Glutamatergic neuron (in vitro differentiated cells): ENCODE results near the gene TMCC2. TPM values are rescaled to one million over a fixed set of nuclear protein-coding genes. Genes with fewer than 3 reads are reported as not detected.

Source experiments
- DNase-seq: peaks from one replicate; pipeline ENCODE4 v3.0.0; 2022
- H3K27ac Mint-ChIP-seq: one replicate; pipeline ENCODE4 v1.8.0; 2020; ENCODE audit warnings: mild to moderate bottlenecking, mixed read lengths, inconsistent platforms; ENCODE audit not compliant: unreplicated experiment
- H3K27me3 Mint-ChIP-seq: one replicate; pipeline ENCODE4 v1.8.0; 2020; ENCODE audit warnings: mild to moderate bottlenecking, moderate library complexity, mixed read lengths, inconsistent platforms; ENCODE audit not compliant: unreplicated experiment
- H3K36me3 Mint-ChIP-seq: one replicate; pipeline ENCODE4 v1.8.0; 2020; ENCODE audit warnings: mild to moderate bottlenecking, mixed read lengths, inconsistent platforms; ENCODE audit not compliant: unreplicated experiment
- H3K4me1 Mint-ChIP-seq: one replicate; pipeline ENCODE4 v1.8.0; 2020; ENCODE audit warnings: mild to moderate bottlenecking, low read depth, mixed read lengths, inconsistent platforms; ENCODE audit not compliant: unreplicated experiment
- H3K4me3 Mint-ChIP-seq: one replicate; pipeline ENCODE4 v1.8.0; 2020; ENCODE audit warnings: mild to moderate bottlenecking, mixed read lengths, inconsistent platforms; ENCODE audit not compliant: unreplicated experiment
- H3K9me3 Mint-ChIP-seq: one replicate; pipeline ENCODE4 v1.8.0; 2020; ENCODE audit warnings: mild to moderate bottlenecking, moderate library complexity, mixed read lengths, inconsistent platforms; ENCODE audit not compliant: unreplicated experiment
- CTCF ChIP-seq: fragments of 200-600 bp; sonication (generic); IDR thresholded peaks from one replicate; pipeline ENCODE4 v1.5.0; 2021; ENCODE audit not compliant: partially characterized antibody, unreplicated experiment
- total RNA-seq: library from RNA; stranded (reverse); fragmentation: NEBNext Ultra II Directional; extraction: Animal tissue kit (Norgen Biotek cat#: 25700); gene quantifications from one replicate; pipeline ENCODE4 v1.2.1, GENCODE V29; 2021; ENCODE audit not compliant: unreplicated experiment

The TMCC2 gene
- total RNA-seq, 1 donor from 2014 or later, result 80.1 TPM

- no peak for TF ChIP-seq CTCF
- H3K9me3 Mint-ChIP-seq, result peaks cover 6% of the 10 kb centered on the region
- peaks cover 5% of the 10 kb centered on the region for H3K4me1 Mint-ChIP-seq
- peak overlapping the region; percentile 85 for H3K4me3 Mint-ChIP-seq
- DNase-seq, result no peak
- peaks cover 2% of the 10 kb centered on the region for H3K27me3 Mint-ChIP-seq
- no peaks in the 10 kb centered on the region for H3K36me3 Mint-ChIP-seq
- peak overlapping the region; percentile 90 for H3K27ac Mint-ChIP-seq
Observed at GRCh38 chr1:205211839-205212536, 15.8 kb upstream of the TMCC2 start.

GRCh38 chr1:205214756-205215155 lies 13.0 kb upstream of the TMCC2 start:
- TF ChIP-seq CTCF, result no peak
- Mint-ChIP-seq H3K27me3 (peaks cover 2% of the 10 kb centered on the region), H3K27ac (no peak overlapping the region), H3K36me3 (no peaks in the 10 kb centered on the region), H3K9me3 (peaks cover 6% of the 10 kb centered on the region), H3K4me3 (no peak overlapping the region), H3K4me1 (peaks cover 5% of the 10 kb centered on the region)
- DNase-seq, result no peak

GRCh38 chr1:205216588-205216987 lies 11.2 kb upstream of the TMCC2 start:
- H3K9me3 Mint-ChIP-seq, result peaks cover 3% of the 10 kb centered on the region
- no peak for DNase-seq

GRCh38 chr1:205217418-205217817 lies 10.3 kb upstream of the TMCC2 start:
- TF ChIP-seq CTCF, result no peak
- H3K4me1 Mint-ChIP-seq, result no peaks in the 10 kb centered on the region
- H3K4me3 Mint-ChIP-seq, result no peak overlapping the region
- H3K27me3 Mint-ChIP-seq, result no peaks in the 10 kb centered on the region
- no peaks in the 10 kb centered on the region for H3K36me3 Mint-ChIP-seq
- H3K9me3 Mint-ChIP-seq, result peaks cover 3% of the 10 kb centered on the region
- no peak overlapping the region for H3K27ac Mint-ChIP-seq
- no peak for DNase-seq

More at GRCh38 chr1:205216588-205216987, 11.2 kb upstream of the TMCC2 start:
- no peaks in the 10 kb centered on the region for H3K27me3 Mint-ChIP-seq
- no peak for TF ChIP-seq CTCF
- H3K4me3 Mint-ChIP-seq, result no peak overlapping the region
- no peak overlapping the region for H3K27ac Mint-ChIP-seq
- no peaks in the 10 kb centered on the region for H3K36me3 Mint-ChIP-seq
- H3K4me1 Mint-ChIP-seq, result no peaks in the 10 kb centered on the region

- H3K36me3 Mint-ChIP-seq, result no peaks in the 10 kb centered on the region
- TF ChIP-seq CTCF, result no peak
- DNase-seq, result no peak
- peaks cover 3% of the 10 kb centered on the region for H3K9me3 Mint-ChIP-seq
- no peaks in the 10 kb centered on the region for H3K4me1 Mint-ChIP-seq
- H3K4me3 Mint-ChIP-seq, result no peak overlapping the region
- no peaks in the 10 kb centered on the region for H3K27me3 Mint-ChIP-seq
- H3K27ac Mint-ChIP-seq, result no peak overlapping the region
Observed at GRCh38 chr1:205220421-205220820, 7.3 kb upstream of the TMCC2 start.
